ENCODE measurements around the gene MYL1.

MYL1 gene

GRCh38 chr2:210269148-210269547 is 45.8 kb downstream of the MYL1 start:
- no peak overlapping the region for H3K4me3 ChIP-seq
- H4K20me1 ChIP-seq: no peaks in the 10 kb centered on the region
- H3K27ac ChIP-seq: no peak overlapping the region
- no peaks in the 10 kb centered on the region for H3K4me1 ChIP-seq
- no peaks in the 10 kb centered on the region for H3K27me3 ChIP-seq
- no peak for TF ChIP-seq Cebpa-rat (IDR thresholded peaks at IDR 0.05)
- no peak overlapping the region for H3K4me2 ChIP-seq
- H3K9me3 ChIP-seq: no peaks in the 10 kb centered on the region
- no peak overlapping the region for H3K9ac ChIP-seq
- H3K36me3 ChIP-seq: no peaks in the 10 kb centered on the region

- H3K27ac ChIP-seq: no peak overlapping the region
- no peak overlapping the region for H3K4me3 ChIP-seq
- H3K9me3 ChIP-seq: no peaks in the 10 kb centered on the region
- no peak for TF ChIP-seq Cebpa-rat (IDR thresholded peaks at IDR 0.05)
- H3K9ac ChIP-seq: no peak overlapping the region
- H3K4me1 ChIP-seq: no peaks in the 10 kb centered on the region
- H3K4me2 ChIP-seq: no peak overlapping the region
- H3K36me3 ChIP-seq: no peaks in the 10 kb centered on the region
- no peaks in the 10 kb centered on the region for H4K20me1 ChIP-seq
- no peaks in the 10 kb centered on the region for H3K27me3 ChIP-seq
Observed at GRCh38 chr2:210268281-210268680, 46.7 kb downstream of the MYL1 start.

GRCh38 chr2:210267698-210268097 is 47.3 kb downstream of the MYL1 start:
- Histone ChIP-seq H3K4me1 (no peaks in the 10 kb centered on the region), H3K4me2 (no peak overlapping the region), H4K20me1 (no peaks in the 10 kb centered on the region), H3K9ac (no peak overlapping the region), H3K36me3 (no peaks in the 10 kb centered on the region), H3K27ac (no peak overlapping the region), H3K9me3 (no peaks in the 10 kb centered on the region), H3K27me3 (no peaks in the 10 kb centered on the region), H3K4me3 (no peak overlapping the region)
- no peak for TF ChIP-seq Cebpa-rat (IDR thresholded peaks at IDR 0.05)

- no peak for TF ChIP-seq Cebpa-rat (IDR thresholded peaks at IDR 0.05)
- Histone ChIP-seq H3K4me2 (no peak overlapping the region), H3K9me3 (no peaks in the 10 kb centered on the region), H4K20me1 (no peaks in the 10 kb centered on the region), H3K36me3 (no peaks in the 10 kb centered on the region), H3K27me3 (no peaks in the 10 kb centered on the region), H3K4me3 (no peak overlapping the region), H3K27ac (no peak overlapping the region), H3K9ac (no peak overlapping the region), H3K4me1 (no peaks in the 10 kb centered on the region)
Observed at GRCh38 chr2:210264282-210264681, 50.7 kb downstream of the MYL1 start.

- no peak for TF ChIP-seq Cebpa-rat (IDR thresholded peaks at IDR 0.05)
- no peaks in the 10 kb centered on the region for H3K9me3 ChIP-seq
- H3K9ac ChIP-seq: no peak overlapping the region
- H3K27ac ChIP-seq: no peak overlapping the region
- H3K4me2 ChIP-seq: no peak overlapping the region
- no peak overlapping the region for H3K4me3 ChIP-seq
- H4K20me1 ChIP-seq: no peaks in the 10 kb centered on the region
- H3K4me1 ChIP-seq: no peaks in the 10 kb centered on the region
- H3K36me3 ChIP-seq: no peaks in the 10 kb centered on the region
- no peaks in the 10 kb centered on the region for H3K27me3 ChIP-seq
Observed at GRCh38 chr2:210263841-210264240, 51.1 kb downstream of the MYL1 start.

GRCh38 chr2:210262036-210262435 is 52.9 kb downstream of the MYL1 start:
- no peaks in the 10 kb centered on the region for H4K20me1 ChIP-seq
- no peaks in the 10 kb centered on the region for H3K36me3 ChIP-seq
- H3K9me3 ChIP-seq: no peaks in the 10 kb centered on the region
- no peak overlapping the region for H3K27ac ChIP-seq
- no peak overlapping the region for H3K9ac ChIP-seq
- no peak overlapping the region for H3K4me3 ChIP-seq
- no peak overlapping the region for H3K4me2 ChIP-seq
- H3K4me1 ChIP-seq: no peaks in the 10 kb centered on the region
- H3K27me3 ChIP-seq: no peaks in the 10 kb centered on the region
- TF ChIP-seq Cebpa-rat (IDR thresholded peaks at IDR 0.05): no peak

GRCh38 chr2:210259687-210260086 is 55.3 kb downstream of the MYL1 start:
- Histone ChIP-seq H4K20me1 (no peaks in the 10 kb centered on the region), H3K9ac (no peak overlapping the region), H3K4me3 (no peak overlapping the region), H3K4me1 (no peaks in the 10 kb centered on the region), H3K27me3 (no peaks in the 10 kb centered on the region), H3K9me3 (no peaks in the 10 kb centered on the region), H3K4me2 (no peak overlapping the region), H3K27ac (no peak overlapping the region), H3K36me3 (no peaks in the 10 kb centered on the region)
- no peak for TF ChIP-seq Cebpa-rat (IDR thresholded peaks at IDR 0.05)

- H3K27me3 ChIP-seq: no peaks in the 10 kb centered on the region
- no peak overlapping the region for H3K4me3 ChIP-seq
- no peak overlapping the region for H3K4me2 ChIP-seq
- TF ChIP-seq Cebpa-rat (IDR thresholded peaks at IDR 0.05): no peak
- H3K27ac ChIP-seq: no peak overlapping the region
- H3K9me3 ChIP-seq: no peaks in the 10 kb centered on the region
- no peaks in the 10 kb centered on the region for H3K36me3 ChIP-seq
- no peaks in the 10 kb centered on the region for H3K4me1 ChIP-seq
- H4K20me1 ChIP-seq: no peaks in the 10 kb centered on the region
- H3K9ac ChIP-seq: no peak overlapping the region
Observed at GRCh38 chr2:210252699-210253606, 62.0 kb downstream of the MYL1 start.

- Histone ChIP-seq H3K27ac (no peak overlapping the region), H3K9me3 (no peaks in the 10 kb centered on the region), H3K4me3 (no peak overlapping the region), H3K9ac (no peak overlapping the region), H4K20me1 (no peaks in the 10 kb centered on the region), H3K36me3 (no peaks in the 10 kb centered on the region), H3K27me3 (no peaks in the 10 kb centered on the region), H3K4me2 (no peak overlapping the region), H3K4me1 (no peaks in the 10 kb centered on the region)
- no peak for TF ChIP-seq Cebpa-rat (IDR thresholded peaks at IDR 0.05)
Observed at GRCh38 chr2:210250622-210251021, 64.4 kb downstream of the MYL1 start.
